Nephron (organoid): ENCODE measurements around the gene CALCOCO2.

Experiments used
- H3K27ac Mint-ChIP-seq, 3 experiments: 2 replicates each; pipeline ENCODE4 v1.8.0; 2020; ENCODE audit warnings: mixed read lengths in 3 of 3, mild to moderate bottlenecking in 2 of 3, moderate library complexity in 1 of 3
- H3K27me3 Mint-ChIP-seq: 2 replicates; pipeline ENCODE4 v1.8.0; 2021; ENCODE audit warnings: low read depth, mild to moderate bottlenecking, moderate library complexity, mixed read lengths
- H3K36me3 Mint-ChIP-seq: 2 replicates; pipeline ENCODE4 v1.8.0; 2020; ENCODE audit warnings: low read depth, mixed read lengths
- H3K4me1 Mint-ChIP-seq: 2 replicates; pipeline ENCODE4 v1.8.0; 2020; ENCODE audit warnings: mixed read lengths
- H3K4me3 Mint-ChIP-seq, 3 experiments: 2 replicates each; pipeline ENCODE4 v1.8.0; 2020; ENCODE audit warnings: mild to moderate bottlenecking in 3 of 3, mixed read lengths in 3 of 3, moderate library complexity in 2 of 3
- H3K9me3 Mint-ChIP-seq: 2 replicates; pipeline ENCODE4 v1.8.0; 2020; ENCODE audit warnings: mixed read lengths
- CTCF ChIP-seq, 3 experiments: fragments of 200-600 bp; sonication (generic); IDR thresholded peaks; one replicate each; pipeline ENCODE4 v1.5.0; 2021; ENCODE audit warnings: antibody characterized with exemption in 3 of 3; ENCODE audit not compliant: unreplicated experiment in 3 of 3

The CALCOCO2 gene

GRCh38 chr17:48910370-48910769, 79.5 kb downstream of the CALCOCO2 start:
- no peak for TF ChIP-seq CTCF (IDR thresholded peaks at IDR 0.05; ENCODE audit: unreplicated experiment in 3 of 3)
- Mint-ChIP-seq H3K9me3 (no peaks in the 10 kb centered on the region), H3K27ac (peak overlapping the region; percentile 82 to 92 (median 87)), H3K27me3 (no peaks in the 10 kb centered on the region), H3K4me3 (peak overlapping the region; percentile 95 to 96 (median 96)), H3K4me1 (peaks cover 47% of the 10 kb centered on the region), H3K36me3 (peaks cover 37% of the 10 kb centered on the region)

- no peaks in the 10 kb centered on the region for H3K27me3 Mint-ChIP-seq
- no peak overlapping the region for H3K27ac Mint-ChIP-seq
- peaks cover 58% of the 10 kb centered on the region for H3K36me3 Mint-ChIP-seq
- no peak overlapping the region for H3K4me3 Mint-ChIP-seq
- peaks cover 47% of the 10 kb centered on the region for H3K4me1 Mint-ChIP-seq
- H3K9me3 Mint-ChIP-seq, result no peaks in the 10 kb centered on the region
- no peak for TF ChIP-seq CTCF (IDR thresholded peaks at IDR 0.05; ENCODE audit: unreplicated experiment in 3 of 3)
These were observed 81.6 kb downstream of the CALCOCO2 start for GRCh38 chr17:48912476-48912875.
